Fibroblast of the aortic adventitia (primary cell): ENCODE data around the gene RHOJ. TPM values are rescaled to one million over a fixed set of nuclear protein-coding genes. Genes with fewer than 3 reads are reported as not detected.
"Not testable (repeated sequence)": the region's sequence is repeated elsewhere in the genome, so short reads cannot be mapped to it uniquely, and the experiment has no call there.

Experiments used
- DNase-seq: peaks from one replicate; pipeline ENCODE4 v3.0.0-alpha.2; 2010; ENCODE audit warnings: low read depth
- H3K4me3 ChIP-seq: 2 replicates; pipeline ENCODE4 v1.5.1; 2011; ENCODE audit warnings: low read depth, mild to moderate bottlenecking, control low read depth, low read length, moderate library complexity
- total RNA-seq: library from RNA; depleted of rRNA; stranded (reverse); fragments of >200 nt; gene quantifications from 2 replicates; pipeline ENCODE4 v1.2.3, GENCODE V29; 2012; ENCODE audit warnings: low replicate concordance
- TF ChIP-seq, protein P1 (sequence below): IDR thresholded peaks from 2 replicates; pipeline ENCODE4 v1.5.1; 2011; ENCODE audit warnings: mild to moderate bottlenecking, low read length, control low read depth, inconsistent platforms; ENCODE audit not compliant: insufficient read depth

The RHOJ gene
- total RNA-seq, 1 donor: 13.5 TPM

DNA sequence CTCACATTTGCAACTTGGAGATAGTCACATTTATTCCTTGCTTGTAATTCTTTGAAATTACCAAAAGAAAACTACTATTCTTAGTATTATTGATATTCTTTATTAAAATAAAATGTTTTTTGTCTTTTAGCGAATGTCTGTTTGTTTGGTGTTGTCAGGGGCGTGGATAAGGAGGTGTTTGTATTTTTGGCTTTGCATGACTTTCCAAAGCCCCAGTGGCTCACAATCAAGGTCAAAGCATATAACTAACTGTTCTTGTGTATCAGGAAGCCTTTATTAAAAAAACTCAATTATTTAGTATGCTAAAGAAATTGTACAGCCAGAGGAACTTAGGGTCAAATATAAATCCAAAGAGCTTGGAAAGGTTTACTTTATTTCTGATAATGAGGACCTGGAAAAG, 96.6 kb downstream of the RHOJ start:
- TF ChIP-seq, protein P1, sequence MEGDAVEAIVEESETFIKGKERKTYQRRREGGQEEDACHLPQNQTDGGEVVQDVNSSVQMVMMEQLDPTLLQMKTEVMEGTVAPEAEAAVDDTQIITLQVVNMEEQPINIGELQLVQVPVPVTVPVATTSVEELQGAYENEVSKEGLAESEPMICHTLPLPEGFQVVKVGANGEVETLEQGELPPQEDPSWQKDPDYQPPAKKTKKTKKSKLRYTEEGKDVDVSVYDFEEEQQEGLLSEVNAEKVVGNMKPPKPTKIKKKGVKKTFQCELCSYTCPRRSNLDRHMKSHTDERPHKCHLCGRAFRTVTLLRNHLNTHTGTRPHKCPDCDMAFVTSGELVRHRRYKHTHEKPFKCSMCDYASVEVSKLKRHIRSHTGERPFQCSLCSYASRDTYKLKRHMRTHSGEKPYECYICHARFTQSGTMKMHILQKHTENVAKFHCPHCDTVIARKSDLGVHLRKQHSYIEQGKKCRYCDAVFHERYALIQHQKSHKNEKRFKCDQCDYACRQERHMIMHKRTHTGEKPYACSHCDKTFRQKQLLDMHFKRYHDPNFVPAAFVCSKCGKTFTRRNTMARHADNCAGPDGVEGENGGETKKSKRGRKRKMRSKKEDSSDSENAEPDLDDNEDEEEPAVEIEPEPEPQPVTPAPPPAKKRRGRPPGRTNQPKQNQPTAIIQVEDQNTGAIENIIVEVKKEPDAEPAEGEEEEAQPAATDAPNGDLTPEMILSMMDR: no peak
- DNase-seq: no peak
- no peak overlapping the region for H3K4me3 ChIP-seq

DNA sequence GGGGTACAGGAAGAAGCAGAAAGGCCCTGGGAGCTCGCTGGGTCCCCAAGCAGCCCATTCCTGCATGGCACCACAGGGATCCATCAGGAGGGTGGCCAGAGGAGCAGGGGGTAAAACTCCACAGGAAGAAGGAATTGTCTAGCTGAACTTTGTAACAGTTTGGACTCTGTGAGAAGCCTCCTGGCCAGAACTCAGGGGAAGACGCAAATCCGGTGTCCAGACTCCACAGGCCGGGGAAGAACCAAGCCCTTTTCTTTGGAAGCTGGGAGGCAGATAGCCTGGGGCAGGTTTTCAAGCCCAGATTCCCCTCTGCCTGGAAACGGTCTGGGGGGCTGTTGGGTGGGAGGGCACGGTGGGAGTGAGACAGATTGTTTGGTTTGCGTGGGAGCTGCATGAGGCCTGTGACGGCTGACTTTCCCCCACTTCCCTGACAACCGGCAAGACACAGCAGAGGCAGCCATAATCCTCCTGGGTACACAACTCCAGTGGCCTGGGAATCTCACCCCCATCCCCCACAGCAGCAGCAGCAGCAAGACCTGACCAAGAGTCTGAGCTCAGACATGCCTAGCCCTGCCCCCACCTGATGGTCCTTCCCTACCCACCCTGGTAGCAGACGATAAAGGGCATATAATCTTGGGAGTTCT, 97.8 kb downstream of the RHOJ start:
- no peak for DNase-seq
- no peak overlapping the region for H3K4me3 ChIP-seq
- TF ChIP-seq, protein P1: no peak

DNA sequence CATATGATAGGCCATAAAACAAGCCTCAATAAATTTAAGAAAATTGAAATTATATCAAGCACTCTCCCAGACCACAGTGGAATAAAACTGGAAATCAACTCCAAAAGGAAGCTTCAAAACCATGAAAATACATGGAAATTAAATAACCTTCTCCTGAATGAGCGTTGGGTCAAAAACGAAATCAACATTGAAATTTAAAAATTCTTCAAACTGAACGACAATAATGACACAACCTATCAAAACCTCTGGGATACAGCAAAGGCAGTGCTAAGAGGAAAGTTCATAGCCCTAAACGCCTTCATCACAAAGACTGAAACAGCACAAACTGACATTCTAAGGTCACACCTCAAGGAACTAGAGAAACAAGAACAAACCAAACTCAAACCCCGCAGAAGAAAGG, 100.2 kb downstream of the RHOJ start:
- not testable (repeated sequence) for DNase-seq, H3K4me3 ChIP-seq

DNA sequence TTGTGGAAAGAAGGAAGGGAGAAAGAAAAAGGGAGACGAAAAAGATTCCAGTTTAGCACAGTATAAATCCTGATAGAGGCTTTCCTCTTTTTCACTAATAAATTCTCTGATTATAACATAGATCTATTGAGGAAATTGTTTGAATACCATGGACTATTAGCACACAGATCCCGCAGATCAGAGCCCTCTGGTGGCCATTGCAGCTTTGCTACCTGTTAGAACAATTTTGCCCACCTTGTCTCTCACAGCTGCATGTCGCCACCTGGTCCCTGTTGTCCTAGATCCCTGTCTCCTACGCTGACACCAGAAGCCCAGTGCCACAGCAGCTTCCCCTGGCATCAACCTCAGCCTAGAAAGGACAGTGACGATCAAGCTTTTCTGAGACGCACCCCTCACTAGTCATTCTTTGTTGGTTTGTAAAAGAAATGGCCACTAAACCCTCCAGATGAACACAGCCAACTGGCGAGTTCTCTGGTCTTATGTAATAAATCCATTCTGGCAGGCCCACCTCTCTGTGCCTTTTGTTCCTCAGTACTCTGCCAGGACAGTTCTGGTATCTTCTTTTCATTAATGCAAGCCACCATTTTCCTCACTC, 104.6 kb downstream of the RHOJ start:
- peak; percentile 31 for DNase-seq
- TF ChIP-seq, protein P1: peak; percentile 64
- no peak overlapping the region for H3K4me3 ChIP-seq

DNA sequence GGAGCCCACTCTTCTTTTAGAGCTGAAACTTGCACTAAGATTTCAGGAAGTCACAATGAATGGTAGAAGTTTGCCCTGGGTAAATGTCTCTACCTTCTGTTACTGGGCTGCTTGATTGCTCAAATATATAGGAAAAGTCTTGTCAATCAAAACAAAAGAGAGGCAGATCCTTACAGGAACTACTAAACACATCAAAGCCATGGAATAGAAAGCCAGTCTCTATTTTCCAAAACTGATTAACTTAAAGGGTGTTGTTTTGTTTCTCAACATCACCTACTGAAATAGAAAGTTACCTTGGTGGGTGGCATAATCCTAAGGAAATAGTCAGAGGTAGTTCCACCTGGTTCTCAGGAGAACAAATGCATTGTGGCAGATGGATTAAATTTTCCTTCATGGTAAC, 114.6 kb downstream of the RHOJ start, which contains the start of gene GPHB5:
Gene GPHB5, minus strand, starts transcription at position 101 of the 400 bp plus-strand sequence. CDS start 1,086 bp downstream, outside the sequence.
- H3K4me3 ChIP-seq: no peak within 1 kb of the TSS
- TF ChIP-seq, protein P1: no peak
- DNase-seq: no peak

DNA sequence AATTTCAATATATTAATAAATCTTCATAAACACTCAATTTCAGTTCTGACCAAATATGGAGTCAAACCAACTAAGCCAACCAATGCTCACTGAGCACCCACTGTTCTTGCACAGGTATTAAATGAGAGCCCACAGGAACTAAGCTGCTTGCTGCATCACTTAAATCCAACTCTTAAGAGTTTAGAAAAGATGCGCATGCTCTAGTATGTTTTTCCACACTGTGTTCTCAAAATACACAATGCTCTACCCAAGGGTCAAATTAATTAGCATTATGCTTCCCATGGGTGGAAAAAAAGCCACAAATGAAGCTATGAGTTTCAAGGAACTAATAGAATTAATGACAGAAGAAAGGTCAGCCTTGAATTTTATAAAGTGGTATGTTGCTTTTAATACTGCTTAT, 118.2 kb downstream of the RHOJ start:
- TF ChIP-seq, protein P1: no peak
- DNase-seq: no peak
- H3K4me3 ChIP-seq: no peak overlapping the region

DNA sequence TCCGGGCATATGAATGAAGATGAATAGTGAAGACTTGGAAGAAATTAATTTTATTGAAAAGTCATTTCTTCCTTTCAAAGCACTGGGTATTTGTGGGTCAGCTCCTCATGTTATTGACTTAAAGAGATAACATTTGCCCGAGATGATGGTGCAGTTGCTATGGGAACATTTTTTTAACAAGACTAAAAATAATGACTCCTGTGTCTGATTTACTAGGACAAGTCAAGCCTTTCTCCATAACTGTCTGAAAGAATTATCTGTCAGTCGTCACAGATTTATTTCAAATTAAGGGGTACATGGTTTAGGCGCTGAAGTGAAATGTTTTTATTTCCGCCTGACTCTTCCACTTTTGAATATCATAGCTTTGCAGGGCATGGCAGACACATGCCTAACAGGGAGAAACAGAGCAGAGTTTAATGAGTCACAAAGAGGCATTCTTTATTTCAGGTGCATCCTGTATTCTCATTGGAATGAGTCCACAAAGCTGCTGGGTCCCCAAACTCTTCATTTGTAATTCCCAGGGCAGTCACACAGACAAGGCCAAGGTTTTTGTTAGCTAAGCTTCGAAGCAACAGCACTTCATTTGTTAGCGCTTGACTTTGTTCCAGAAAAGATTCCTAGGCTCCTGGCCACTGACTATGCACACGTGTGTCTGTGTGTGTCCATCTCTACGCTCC, 118.8 kb downstream of the RHOJ start:
- no peak overlapping the region for H3K4me3 ChIP-seq
- DNase-seq: no peak
- TF ChIP-seq, protein P1: no peak
